A673 (cell line): Measurements from ENCODE around the gene ZNF653. TPM values are rescaled to one million over a fixed set of nuclear protein-coding genes. Genes with fewer than 3 reads are reported as not detected.

Source experiments
- BruUV-seq: library from RNA; stranded (reverse); fragments of 400-500 nt; replicated peaks from 2 replicates; lab custom pipeline; 2021; lab: Mats Ljungman, UMichigan
- CTCF ChIA-PET: fragments of 300-600 bp; sonication (Branson Sonifier 250); formaldehyde crosslinking; loops from one replicate; lab custom pipeline; 2022; ENCODE audit warnings: antibody characterized with exemption; lab: Charles Lee
- POLR2A ChIA-PET: fragments of 300-600 bp; sonication (Branson Sonifier 250); formaldehyde crosslinking; loops from one replicate; lab custom pipeline; 2022; ENCODE audit warnings: antibody characterized with exemption; ENCODE audit not compliant: low non-redundant PET; lab: Charles Lee
- DNase-seq: peaks from one replicate; pipeline ENCODE4 v3.0.0-alpha.2; 2015; ENCODE audit warnings: low spot score
- H3K27ac ChIP-seq: fragments of 200-600 bp; sonication (generic); 2 replicates; pipeline ENCODE4 v1.5.1; 2016; ENCODE audit warnings: mixed run types, low read depth, mild to moderate bottlenecking, mixed read lengths, antibody characterized with exemption, low read length; ENCODE audit not compliant: poor library complexity, severe bottlenecking
- H3K27me3 ChIP-seq: fragments of 200-600 bp; sonication (generic); replicated peaks from 2 replicates; pipeline ENCODE4 v1.6.1; 2017; ENCODE audit warnings: mixed run types, low read depth, mild to moderate bottlenecking, mixed read lengths, antibody characterized with exemption, low read length; ENCODE audit not compliant: insufficient read depth, poor library complexity
- H3K36me3 ChIP-seq: fragments of 200-600 bp; sonication (generic); 2 replicates; pipeline ENCODE4 v1.6.1; 2016; ENCODE audit warnings: mixed run types, mild to moderate bottlenecking, mixed read lengths, antibody characterized with exemption, low read length; ENCODE audit not compliant: insufficient read depth, poor library complexity, severe bottlenecking
- H3K4me1 ChIP-seq: fragments of 200-600 bp; sonication (generic); 2 replicates; pipeline ENCODE4 v1.6.1; 2017; ENCODE audit warnings: mixed run types, mild to moderate bottlenecking, mixed read lengths, antibody characterized with exemption, low read length; ENCODE audit not compliant: insufficient read depth, poor library complexity, severe bottlenecking
- H3K4me3 ChIP-seq: fragments of 200-600 bp; sonication (generic); 2 replicates; pipeline ENCODE4 v1.5.1; 2016; ENCODE audit warnings: low read depth, mixed run types, mild to moderate bottlenecking, mixed read lengths, low read length; ENCODE audit not compliant: poor library complexity, severe bottlenecking
- H3K9me3 ChIP-seq: fragments of 200-600 bp; sonication (generic); 2 replicates; pipeline ENCODE4 v1.6.1; 2016; ENCODE audit warnings: mixed run types, low read depth, mild to moderate bottlenecking, mixed read lengths, antibody characterized with exemption, low read length; ENCODE audit not compliant: poor library complexity, severe bottlenecking
- CTCF ChIP-seq: fragments of 300-800, 200-600 bp; sonication (generic); conservative IDR thresholded peaks from 2 replicates; pipeline ENCODE4 v1.5.1; 2017; ENCODE audit warnings: low read depth, mild to moderate bottlenecking, antibody characterized with exemption, low read length, moderate library complexity, mixed read lengths
- EZH2 ChIP-seq: fragments of 200-600 bp; sonication (generic); IDR thresholded peaks from 2 replicates; pipeline ENCODE4 v1.6.1; 2017; ENCODE audit warnings: borderline replicate concordance, low read depth, mild to moderate bottlenecking, mixed read lengths, antibody characterized with exemption, low read length; ENCODE audit not compliant: poor library complexity, severe bottlenecking
- intact Hi-C: fragments of 100-400 bp; cut with micrococcal nuclease; formaldehyde crosslinking; loops from one replicate; pipeline ENCODE4 v1.10.0; 2022; ENCODE audit not compliant: unreplicated experiment
- total RNA-seq: library from RNA; stranded (reverse); gene quantifications from 2 replicates; pipeline ENCODE4 v1.2.3, GENCODE V29; 2021

Gene ZNF653
- total RNA-seq, 1 experiment from 2014 or later = 15.9 TPM

GRCh38 chr19:11494634-11495285 is 10.9 kb downstream of the ZNF653 start:
- POLR2A ChIA-PET = no interaction called here
- no peak overlapping the region for H3K4me3 ChIP-seq
- no peaks in the 10 kb centered on the region for H3K9me3 ChIP-seq
- no peaks in the 10 kb centered on the region for H3K4me1 ChIP-seq
- intact Hi-C loops = no loop called here
- BruUV-seq = no TSS peak
- CTCF ChIA-PET = interaction anchor here (0.6 kb wide), 1 partner anchor 77 kb away, joined by 7 read pairs; no protein-coding TSS in a partner anchor
- H3K27ac ChIP-seq = no peak overlapping the region
- H3K36me3 ChIP-seq = peaks cover 7% of the 10 kb centered on the region
- H3K27me3 ChIP-seq = no peaks in the 10 kb centered on the region
- TF ChIP-seq CTCF (no peak), EZH2 (no peak)
- DNase-seq = no peak

- no peaks in the 10 kb centered on the region for H3K27me3 ChIP-seq
- H3K4me3 ChIP-seq = no peak overlapping the region
- H3K27ac ChIP-seq = no peak overlapping the region
- intact Hi-C loops = no loop called here
- no peaks in the 10 kb centered on the region for H3K9me3 ChIP-seq
- ChIA-PET POLR2A (no interaction called here), CTCF (no interaction called here)
- TF ChIP-seq CTCF = no peak
- TF ChIP-seq EZH2 = no peak
- no peak for DNase-seq
- no TSS peak for BruUV-seq
- no peaks in the 10 kb centered on the region for H3K36me3 ChIP-seq
- no peaks in the 10 kb centered on the region for H3K4me1 ChIP-seq
Measured at GRCh38 chr19:11489378-11489777, 16.3 kb downstream of the ZNF653 start.

GRCh38 chr19:11486661-11487503 is 18.8 kb downstream of the ZNF653 start:
- ChIA-PET POLR2A (no interaction called here), CTCF (interaction anchor here (0.5 kb wide), 1 partner anchor 22 kb away, joined by 3 read pairs; no protein-coding TSS in a partner anchor)
- peaks cover 6% of the 10 kb centered on the region for H3K4me1 ChIP-seq
- no peak for DNase-seq
- H3K36me3 ChIP-seq = no peaks in the 10 kb centered on the region
- no peaks in the 10 kb centered on the region for H3K9me3 ChIP-seq
- no TSS peak for BruUV-seq
- H3K27me3 ChIP-seq = no peaks in the 10 kb centered on the region
- no peak overlapping the region for H3K4me3 ChIP-seq
- TF ChIP-seq CTCF (no peak), EZH2 (no peak)
- no peak overlapping the region for H3K27ac ChIP-seq
- intact Hi-C loops = no loop called here
